ENCODE measurements around the gene WNK2.

The WNK2 gene

DNA sequence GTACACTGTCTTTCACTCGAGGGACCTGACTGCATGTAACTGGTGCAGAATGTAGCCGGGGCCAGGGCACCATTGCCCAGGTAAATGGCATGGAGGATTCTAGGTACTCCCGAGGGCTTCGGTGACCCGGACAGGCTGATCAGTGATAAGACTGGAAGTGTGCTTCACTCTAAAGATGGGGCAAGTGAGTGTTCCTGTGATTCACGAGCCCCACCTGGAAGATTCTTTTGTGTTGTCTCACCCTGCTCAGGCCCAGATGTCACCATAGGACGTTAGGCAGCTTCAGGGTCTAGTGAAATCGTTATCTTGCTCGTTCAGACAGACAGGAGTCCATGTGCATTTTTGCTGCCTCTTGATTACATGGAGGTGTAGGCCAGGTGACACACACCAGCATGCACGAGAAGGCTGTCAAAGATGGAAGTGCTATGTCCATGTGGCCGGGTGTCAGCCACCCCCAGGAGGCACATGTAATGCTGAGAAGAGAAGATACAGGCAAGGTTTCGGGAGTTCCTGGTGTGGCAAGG, 73.9 kb downstream of the WNK2 start:
- Histone ChIP-seq H3K4me1 (no peaks in the 10 kb centered on the region), H3K9me3 (no peaks in the 10 kb centered on the region), H3K27ac (no peak overlapping the region), H3K4me3 (no peak overlapping the region), H3K27me3 (no peaks in the 10 kb centered on the region), H3K36me3 (no peaks in the 10 kb centered on the region)
- intact Hi-C loops (cut with DNase I; ENCODE audit: low total_unique reads): no loop called here
- no peak for TF ChIP-seq CTCF (IDR thresholded peaks at IDR 0.05)
- peak; percentile 12 to 32 for DNase-seq

- H3K27ac ChIP-seq: no peak overlapping the region
Observed at GRCh38 chr9:93258419-93258817, 74.5 kb downstream of the WNK2 start.

GRCh38 chr9:93258818-93259489, 75.0 kb downstream of the WNK2 start:
- no peaks in the 10 kb centered on the region for H3K9me3 ChIP-seq
- no peaks in the 10 kb centered on the region for H3K27me3 ChIP-seq
- no peaks in the 10 kb centered on the region for H3K4me1 ChIP-seq
- DNase-seq: peak; percentile 7 to 43
- intact Hi-C loops (cut with DNase I; ENCODE audit: low total_unique reads): no loop called here
- H3K36me3 ChIP-seq: no peaks in the 10 kb centered on the region
- no peak overlapping the region for H3K27ac ChIP-seq
- no peak overlapping the region for H3K4me3 ChIP-seq
- TF ChIP-seq CTCF (IDR thresholded peaks at IDR 0.05): no peak

More at GRCh38 chr9:93258419-93258817, 74.5 kb downstream of the WNK2 start:
- no peaks in the 10 kb centered on the region for H3K36me3 ChIP-seq
- no peak overlapping the region for H3K4me3 ChIP-seq
- no peaks in the 10 kb centered on the region for H3K9me3 ChIP-seq
- TF ChIP-seq CTCF (IDR thresholded peaks at IDR 0.05): no peak
- intact Hi-C loops (cut with DNase I; ENCODE audit: low total_unique reads): no loop called here
- no peaks in the 10 kb centered on the region for H3K4me1 ChIP-seq
- DNase-seq: peak in 1 of 2 donors; percentile 2
- H3K27me3 ChIP-seq: no peaks in the 10 kb centered on the region

DNA sequence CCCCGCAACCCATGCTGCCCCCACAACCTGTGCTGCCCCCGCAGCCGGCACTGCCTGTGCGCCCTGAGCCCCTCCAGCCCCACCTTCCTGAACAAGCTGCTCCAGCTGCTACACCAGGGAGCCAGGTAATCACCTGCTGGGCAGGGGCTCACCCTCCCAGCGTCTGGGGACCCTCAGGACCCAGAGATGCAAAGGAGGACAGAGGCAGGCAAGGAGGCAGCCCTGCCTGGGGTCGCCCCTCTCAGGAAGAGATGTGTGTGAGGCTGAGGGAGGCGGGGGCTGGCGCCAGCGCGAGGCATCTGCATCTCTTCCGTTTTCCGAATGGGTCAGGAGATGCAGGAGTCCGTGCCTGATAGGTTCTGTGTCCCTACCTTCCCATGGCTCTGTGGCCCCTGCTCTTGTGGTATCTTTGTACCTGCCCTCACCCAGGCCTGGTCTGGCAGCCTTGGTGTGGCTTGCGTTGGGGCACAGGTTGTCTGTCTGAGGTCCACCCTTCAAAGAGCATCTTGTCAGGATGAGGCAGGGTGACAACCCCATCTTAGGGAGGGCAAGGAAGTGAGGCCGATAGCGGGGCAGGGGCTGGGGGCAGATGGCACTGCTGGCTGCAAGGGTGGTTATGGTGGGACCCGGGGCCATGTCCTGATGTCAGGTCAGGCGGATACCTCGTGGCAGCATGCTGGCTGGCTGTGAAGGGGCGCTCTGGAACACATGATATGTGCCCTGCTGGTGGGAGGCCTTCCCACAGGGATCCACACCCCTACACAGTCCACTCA, 75.7 kb downstream of the WNK2 start:
- Histone ChIP-seq H3K36me3 (no peaks in the 10 kb centered on the region), H3K27ac (no peak overlapping the region), H3K9me3 (no peaks in the 10 kb centered on the region), H3K4me1 (no peaks in the 10 kb centered on the region), H3K4me3 (no peak overlapping the region), H3K27me3 (no peaks in the 10 kb centered on the region)
- TF ChIP-seq CTCF (IDR thresholded peaks at IDR 0.05): no peak
- intact Hi-C loops (cut with DNase I; ENCODE audit: low total_unique reads): no loop called here
- DNase-seq: peak; percentile 10 to 54

DNA sequence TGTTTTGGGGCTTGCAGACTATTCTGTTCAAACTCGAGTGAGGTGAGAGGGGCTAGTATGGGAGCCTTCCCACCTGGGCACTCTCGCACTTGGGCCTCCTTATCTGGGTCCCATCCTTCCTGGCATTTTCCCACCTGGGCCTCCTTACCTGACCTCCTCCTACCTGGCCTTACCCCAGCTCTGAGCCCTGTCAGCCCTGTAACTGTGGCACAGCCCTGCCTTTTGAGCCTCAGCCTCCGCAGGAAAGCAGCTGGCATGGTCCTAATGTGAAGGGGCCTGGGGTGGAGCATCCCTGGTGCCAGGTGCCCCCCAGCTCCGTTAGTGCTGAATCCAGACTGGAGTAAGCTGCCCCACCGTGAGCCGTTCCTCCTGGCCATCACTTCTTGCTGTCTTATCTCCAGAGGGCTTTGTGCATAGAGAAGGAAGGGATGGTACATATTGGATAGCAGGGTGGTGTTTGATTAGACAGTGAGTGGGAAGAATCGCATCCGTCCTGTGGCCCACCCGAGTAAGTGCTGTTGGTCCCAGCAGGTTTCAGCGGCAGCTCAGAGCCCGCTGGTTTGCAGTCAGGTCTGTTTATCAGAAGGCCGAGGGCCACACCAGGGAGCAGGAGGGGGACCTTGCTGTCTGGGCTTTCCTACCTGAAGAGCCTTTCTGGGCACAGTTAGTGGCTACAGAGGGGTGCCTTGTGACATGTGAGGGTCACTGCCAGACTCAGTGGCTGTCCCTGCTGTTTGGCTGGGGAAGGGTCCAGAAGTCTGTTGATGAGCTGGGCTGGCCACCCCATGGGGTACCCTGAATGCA, 76.5 kb downstream of the WNK2 start:
- peak; percentile 9 to 53 for DNase-seq

More for the DNA sequence above, 76.5 kb downstream of the WNK2 start:
- Histone ChIP-seq H3K27me3 (no peaks in the 10 kb centered on the region), H3K4me1 (no peaks in the 10 kb centered on the region), H3K36me3 (no peaks in the 10 kb centered on the region), H3K27ac (no peak overlapping the region), H3K9me3 (no peaks in the 10 kb centered on the region), H3K4me3 (no peak overlapping the region)
- no peak for TF ChIP-seq CTCF (IDR thresholded peaks at IDR 0.05)
- intact Hi-C loops (cut with DNase I; ENCODE audit: low total_unique reads): no loop called here
